IMR-90 (cell line): ENCODE data around the gene GUCD1. TPM values are rescaled to one million over a fixed set of nuclear protein-coding genes. Genes with fewer than 3 reads are reported as not detected.

ENCODE experiments used
- ATAC-seq: fragments of 200-7000 bp; cut with Tn5 transposase; 2 replicates; pipeline ENCODE4 v1.9.1; 2020; ENCODE audit warnings: low read depth, mild to moderate bottlenecking, moderate library complexity
- BruUV-seq: library from RNA; stranded (reverse); fragments of 400-500 nt; replicated peaks from 2 replicates; lab custom pipeline; 2021; lab: Mats Ljungman, UMichigan
- CTCF ChIA-PET: fragments of 300-600 bp; formaldehyde crosslinking; extraction: SDS; loops from one replicate; lab custom pipeline; 2021; ENCODE audit warnings: antibody characterized with exemption; lab: Yijun Ruan, JAX
- POLR2A ChIA-PET: fragments of 300-600 bp; sonication (Branson Sonifier 250); formaldehyde crosslinking; loops from one replicate; lab custom pipeline; 2022; ENCODE audit warnings: antibody characterized with exemption; ENCODE audit not compliant: unreplicated experiment; lab: Charles Lee
- DNase-seq: peaks from one replicate; pipeline ENCODE4 v3.0.0; 2013
- H2AFZ ChIP-seq: replicated peaks from 2 replicates; pipeline ENCODE3; 2013; ENCODE audit warnings: low read length, mild to moderate bottlenecking; ENCODE audit not compliant: poor library complexity
- H2AK5ac ChIP-seq: 2 replicates; pipeline ENCODE4 v1.6.1; 2013; ENCODE audit warnings: low read depth, low read length, inconsistent platforms
- H2AK9ac ChIP-seq: replicated peaks from 2 replicates; pipeline ENCODE3; 2013; ENCODE audit warnings: mild to moderate bottlenecking, low read depth, low read length, moderate library complexity; ENCODE audit not compliant: poor library complexity
- H2BK120ac ChIP-seq: 2 replicates; pipeline ENCODE4 v1.6.1; 2013; ENCODE audit warnings: low read depth, low read length, inconsistent platforms
- H2BK15ac ChIP-seq: 3 replicates; pipeline ENCODE4 v1.6.1; 2013; ENCODE audit warnings: low read depth, low read length, inconsistent platforms
- H2BK20ac ChIP-seq: 2 replicates; pipeline ENCODE4 v1.6.1; 2013; ENCODE audit warnings: low read depth, mild to moderate bottlenecking, inconsistent platforms, low read length, moderate library complexity
- H2BK5ac ChIP-seq: 2 replicates; pipeline ENCODE4 v1.6.1; 2013; ENCODE audit warnings: mild to moderate bottlenecking, low read depth, low read length, inconsistent platforms; ENCODE audit not compliant: poor library complexity, severe bottlenecking
- H3K14ac ChIP-seq: replicated peaks from 2 replicates; pipeline ENCODE4 v1.6.1; 2013; ENCODE audit warnings: low read depth, low read length, inconsistent platforms
- H3K18ac ChIP-seq: 2 replicates; pipeline ENCODE4 v1.6.1; 2013; ENCODE audit warnings: low read depth, low read length, control low read depth
- H3K23ac ChIP-seq: 2 replicates; pipeline ENCODE4 v1.6.1; 2013; ENCODE audit warnings: low read depth, low read length, inconsistent platforms
- H3K27ac ChIP-seq: 2 replicates; pipeline ENCODE4 v1.5.1; 2013; ENCODE audit warnings: mild to moderate bottlenecking, control low read depth, low read length; ENCODE audit not compliant: insufficient read depth
- H3K27me3 ChIP-seq: 2 replicates; pipeline ENCODE4 v1.6.1; 2013; ENCODE audit warnings: low read length; ENCODE audit not compliant: control insufficient read depth, insufficient read depth
- H3K36me3 ChIP-seq: 2 replicates; pipeline ENCODE4 v1.6.1; 2013; ENCODE audit warnings: low read length, mixed read lengths; ENCODE audit not compliant: control insufficient read depth, insufficient read depth
- H3K4ac ChIP-seq: 2 replicates; pipeline ENCODE4 v1.6.1; 2013; ENCODE audit warnings: low read depth, low read length, inconsistent platforms
- H3K4me1 ChIP-seq: 2 replicates; pipeline ENCODE4 v1.6.1; 2013; ENCODE audit warnings: low read length, mixed read lengths; ENCODE audit not compliant: control insufficient read depth, insufficient read depth
- H3K4me2 ChIP-seq: 2 replicates; pipeline ENCODE4 v1.6.1; 2013; ENCODE audit warnings: low read depth, mild to moderate bottlenecking, control low read depth, low read length, moderate library complexity
- H3K4me3 ChIP-seq: 2 replicates; pipeline ENCODE4 v1.5.1; 2013; ENCODE audit warnings: low read depth, mild to moderate bottlenecking, control low read depth, low read length, moderate library complexity; ENCODE audit not compliant: insufficient read depth
- H3K56ac ChIP-seq: 2 replicates; pipeline ENCODE4 v1.6.1; 2013; ENCODE audit warnings: low read length, inconsistent platforms; ENCODE audit not compliant: insufficient read depth; ENCODE audit errors: extremely low read depth
- H3K79me1 ChIP-seq, 2 experiments: 2 replicates each; pipeline ENCODE4 v1.6.1; 2013; ENCODE audit warnings: low read length in 2 of 2, inconsistent platforms in 1 of 2, low read depth in 1 of 2
- H3K9ac ChIP-seq: 2 replicates; pipeline ENCODE4 v1.6.1; 2013; ENCODE audit warnings: low read depth, low read length, control low read depth
- H3K9me1 ChIP-seq: 2 replicates; pipeline ENCODE4 v1.6.1; 2013; ENCODE audit warnings: low read length, inconsistent platforms; ENCODE audit not compliant: insufficient read depth
- H3K9me3 ChIP-seq: 2 replicates; pipeline ENCODE4 v1.6.1; 2013; ENCODE audit warnings: low read length; ENCODE audit not compliant: control insufficient read depth, insufficient read depth
- H4K20me1 ChIP-seq: 2 replicates; pipeline ENCODE4 v1.6.1; 2013; ENCODE audit warnings: low read length, inconsistent platforms; ENCODE audit not compliant: insufficient read depth
- H4K5ac ChIP-seq: 2 replicates; pipeline ENCODE4 v1.6.1; 2013; ENCODE audit warnings: mild to moderate bottlenecking, low read depth, low read length, control low read depth
- H4K8ac ChIP-seq, 2 experiments: 2 replicates each; pipeline ENCODE4 v1.6.1; 2013; ENCODE audit warnings: low read depth in 2 of 2, low read length in 2 of 2, control low read depth in 1 of 2, inconsistent platforms in 1 of 2
- H4K91ac ChIP-seq: 2 replicates; pipeline ENCODE4 v1.6.1; 2013; ENCODE audit warnings: low read depth, low read length, inconsistent platforms; ENCODE audit not compliant: insufficient read depth
- BHLHE40 ChIP-seq: fragments of 150-350 bp; IDR thresholded peaks from 2 replicates; pipeline ENCODE4 v1.6.1; 2016; ENCODE audit warnings: mild to moderate bottlenecking, low read depth, low read length
- CEBPB ChIP-seq: IDR thresholded peaks from 2 replicates; pipeline ENCODE4 v1.6.1; 2012; ENCODE audit warnings: low read depth, low read length, improper control_type of control experiment
- CHD1 ChIP-seq: IDR thresholded peaks from 2 replicates; pipeline ENCODE4 v1.6.1; 2012; ENCODE audit warnings: low read depth, low read length, improper control_type of control experiment
- FOS ChIP-seq: fragments of 150-350 bp; IDR thresholded peaks from 2 replicates; pipeline ENCODE4 v1.6.1; 2016; ENCODE audit warnings: low read depth, low read length
- MAFK ChIP-seq: IDR thresholded peaks from 2 replicates; pipeline ENCODE4 v1.6.1; 2012; ENCODE audit warnings: low read depth, low read length, improper control_type of control experiment
- MAZ ChIP-seq: IDR thresholded peaks from 2 replicates; pipeline ENCODE4 v1.6.1; 2012; ENCODE audit warnings: low read depth, mild to moderate bottlenecking, low read length, improper control_type of control experiment, moderate library complexity, borderline replicate concordance
- MXI1 ChIP-seq: IDR thresholded peaks from 2 replicates; pipeline ENCODE4 v1.6.1; 2012; ENCODE audit warnings: low read depth, mild to moderate bottlenecking, low read length, moderate library complexity, borderline replicate concordance
- NFE2L2 ChIP-seq: fragments of 150-350 bp; IDR thresholded peaks from 2 replicates; pipeline ENCODE4 v1.6.1; 2016; ENCODE audit warnings: low read depth, mild to moderate bottlenecking, low read length
- POLR2A ChIP-seq: IDR thresholded peaks from 2 replicates; pipeline ENCODE4 v1.6.1; 2012; ENCODE audit warnings: mild to moderate bottlenecking, low read depth, low read length
- RAD21 ChIP-seq: IDR thresholded peaks from 2 replicates; pipeline ENCODE4 v1.6.1; 2012; ENCODE audit warnings: low read length, improper control_type of control experiment
- RCOR1 ChIP-seq: IDR thresholded peaks from 2 replicates; pipeline ENCODE4 v1.6.1; 2012; ENCODE audit warnings: mild to moderate bottlenecking, low read length, improper control_type of control experiment; ENCODE audit not compliant: insufficient replicate concordance
- RFX5 ChIP-seq: IDR thresholded peaks from 2 replicates; pipeline ENCODE4 v1.8.0; 2012; ENCODE audit warnings: low read depth, mild to moderate bottlenecking, low read length, moderate library complexity
- SMC3 ChIP-seq: fragments of 150-350 bp; IDR thresholded peaks from 2 replicates; pipeline ENCODE4 v1.6.1; 2016; ENCODE audit warnings: low read depth, mild to moderate bottlenecking, antibody characterized with exemption, low read length, moderate library complexity
- WGBS, 2 experiments: methylation state at CpG; one replicate each; pipeline versions ENCODE4 v1.1.5 to v1.1.7; 2013; ENCODE audit warnings: missing lambda C conversion rate in 2 of 2; ENCODE audit not compliant: insufficient read length in 1 of 2; ENCODE audit errors: extremely low coverage in 2 of 2; 5-methylcytosine and 5-hydroxymethylcytosine counted together
- dilution Hi-C: fragments of 300-500 bp; cut with HindIII; formaldehyde crosslinking; loops from one replicate; pipeline ENCODE4 v1.14.3; 2018; ENCODE audit warnings: low sequenced_read_pairs; ENCODE audit not compliant: unreplicated experiment
- in situ Hi-C: fragments of 300-500 bp; cut with MboI; formaldehyde crosslinking; loops from 3 replicates; pipeline ENCODE4 v1.14.3; 2019; ENCODE audit warnings: low sequenced_read_pairs, inconsistent platforms, mixed read lengths
- intact Hi-C: fragments of 100-400 bp; cut with micrococcal nuclease; formaldehyde crosslinking; loops from 2 replicates; pipeline ENCODE4 v1.10.0; 2022
- polyA plus RNA-seq, 3 experiments: library from polyadenylated mRNA; depleted of rRNA; stranded (reverse); fragments of >200 nt; gene quantifications; 2 replicates each; pipeline ENCODE4 v1.2.3, GENCODE V29; 2012; ENCODE audit warnings: low replicate concordance in 1 of 3
- total RNA-seq: library from RNA; depleted of rRNA; stranded (reverse); fragments of >200 nt; gene quantifications from 2 replicates; pipeline ENCODE4 v1.2.3, GENCODE V29; 2012
- TF ChIP-seq, protein P1 (sequence below): conservative IDR thresholded peaks from 2 replicates; pipeline ENCODE4 v1.5.1; 2012; ENCODE audit warnings: mild to moderate bottlenecking, low read depth, low read length, improper control_type of control experiment
- TF ChIP-seq, protein P2 (sequence below): fragments of 150-350 bp; IDR thresholded peaks from 2 replicates; pipeline ENCODE4 v1.6.1; 2016; ENCODE audit warnings: low read depth, mild to moderate bottlenecking, low read length, moderate library complexity, borderline replicate concordance
- TF ChIP-seq, protein P3 (sequence below): fragments of 150-350 bp; IDR thresholded peaks from 2 replicates; pipeline ENCODE4 v1.6.1; 2017; ENCODE audit warnings: mild to moderate bottlenecking, antibody characterized with exemption, low read length, low read depth

Gene GUCD1
- total and polyA plus RNA-seq, 2 of the 4 experiments (the other 2 are of a cell fraction) = 97.6 to 143 TPM

DNA sequence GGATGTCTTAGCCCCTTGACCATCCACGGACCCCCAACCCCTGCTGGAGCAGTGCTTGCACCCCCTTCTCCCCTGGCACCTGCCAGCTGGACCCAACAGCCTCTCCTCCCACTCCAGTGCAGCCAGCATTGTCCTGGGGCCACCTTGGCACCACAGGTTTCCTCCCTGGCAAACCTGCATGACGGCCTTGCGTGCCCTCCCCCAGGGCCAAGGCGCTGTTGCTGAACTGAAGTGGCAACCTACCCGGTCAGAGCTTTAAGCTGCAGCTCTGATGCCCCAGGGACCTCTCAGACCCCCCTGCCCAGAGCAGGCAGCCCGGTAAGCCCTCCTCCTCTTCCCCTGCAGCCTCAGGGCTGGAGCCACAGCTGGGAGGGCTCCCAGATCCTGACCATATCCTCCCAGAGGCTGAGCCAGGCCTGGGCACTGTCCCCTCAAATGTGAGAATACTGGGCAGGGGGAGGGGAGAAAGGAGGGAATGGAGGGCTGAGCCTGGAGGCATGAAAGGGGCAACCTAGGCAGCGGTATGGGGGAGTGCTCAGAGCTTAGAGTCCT is 39.7 kb upstream of the GUCD1 start:
- Histone ChIP-seq H3K4me2 (no peak overlapping the region), H2AK5ac (no peak overlapping the region; the same call in 1 of the 2 replicates), H3K36me3 (no peaks in the 10 kb centered on the region; the same call in 1 of the 2 replicates), H3K27me3 (no peaks in the 10 kb centered on the region), H4K91ac (no peak overlapping the region), H4K8ac (no peak overlapping the region), H2AFZ (no peak overlapping the region), H3K56ac (no peak overlapping the region), H3K4me1 (no peaks in the 10 kb centered on the region), H2AK9ac (no peak overlapping the region), H4K5ac (no peak overlapping the region), H3K23ac (no peak overlapping the region), H3K9me1 (peaks cover 11% of the 10 kb centered on the region), H2BK120ac (no peak overlapping the region), H3K18ac (no peak overlapping the region), H3K79me1 (peaks cover 0 to 8% of the 10 kb centered on the region in 2 experiments; a peak in 2 of 4 replicates), H2BK20ac (no peak overlapping the region), H4K20me1 (no peaks in the 10 kb centered on the region), H3K9ac (no peak overlapping the region), H3K14ac (no peak overlapping the region), H3K4ac (no peak overlapping the region), H3K4me3 (no peak overlapping the region), H3K9me3 (no peaks in the 10 kb centered on the region), H2BK5ac (no peak overlapping the region), H3K27ac (no peak overlapping the region), H2BK15ac (no peak overlapping the region)
- TF ChIP-seq POLR2A = no peak
- no peak for TF ChIP-seq MAZ
- no peak for TF ChIP-seq RCOR1
- no peak for TF ChIP-seq SMC3
- TF ChIP-seq, protein P1, sequence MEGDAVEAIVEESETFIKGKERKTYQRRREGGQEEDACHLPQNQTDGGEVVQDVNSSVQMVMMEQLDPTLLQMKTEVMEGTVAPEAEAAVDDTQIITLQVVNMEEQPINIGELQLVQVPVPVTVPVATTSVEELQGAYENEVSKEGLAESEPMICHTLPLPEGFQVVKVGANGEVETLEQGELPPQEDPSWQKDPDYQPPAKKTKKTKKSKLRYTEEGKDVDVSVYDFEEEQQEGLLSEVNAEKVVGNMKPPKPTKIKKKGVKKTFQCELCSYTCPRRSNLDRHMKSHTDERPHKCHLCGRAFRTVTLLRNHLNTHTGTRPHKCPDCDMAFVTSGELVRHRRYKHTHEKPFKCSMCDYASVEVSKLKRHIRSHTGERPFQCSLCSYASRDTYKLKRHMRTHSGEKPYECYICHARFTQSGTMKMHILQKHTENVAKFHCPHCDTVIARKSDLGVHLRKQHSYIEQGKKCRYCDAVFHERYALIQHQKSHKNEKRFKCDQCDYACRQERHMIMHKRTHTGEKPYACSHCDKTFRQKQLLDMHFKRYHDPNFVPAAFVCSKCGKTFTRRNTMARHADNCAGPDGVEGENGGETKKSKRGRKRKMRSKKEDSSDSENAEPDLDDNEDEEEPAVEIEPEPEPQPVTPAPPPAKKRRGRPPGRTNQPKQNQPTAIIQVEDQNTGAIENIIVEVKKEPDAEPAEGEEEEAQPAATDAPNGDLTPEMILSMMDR = no peak
- TF ChIP-seq, protein P2, sequence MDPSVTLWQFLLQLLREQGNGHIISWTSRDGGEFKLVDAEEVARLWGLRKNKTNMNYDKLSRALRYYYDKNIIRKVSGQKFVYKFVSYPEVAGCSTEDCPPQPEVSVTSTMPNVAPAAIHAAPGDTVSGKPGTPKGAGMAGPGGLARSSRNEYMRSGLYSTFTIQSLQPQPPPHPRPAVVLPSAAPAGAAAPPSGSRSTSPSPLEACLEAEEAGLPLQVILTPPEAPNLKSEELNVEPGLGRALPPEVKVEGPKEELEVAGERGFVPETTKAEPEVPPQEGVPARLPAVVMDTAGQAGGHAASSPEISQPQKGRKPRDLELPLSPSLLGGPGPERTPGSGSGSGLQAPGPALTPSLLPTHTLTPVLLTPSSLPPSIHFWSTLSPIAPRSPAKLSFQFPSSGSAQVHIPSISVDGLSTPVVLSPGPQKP = no peak
- TF ChIP-seq NFE2L2 = no peak
- TF ChIP-seq MXI1 = no peak
- TF ChIP-seq RAD21 = no peak
- TF ChIP-seq RFX5 = no peak
- no peak for TF ChIP-seq CEBPB
- TF ChIP-seq MAFK = no peak
- TF ChIP-seq FOS = no peak
- no peak for TF ChIP-seq CHD1
- TF ChIP-seq BHLHE40 = no peak
- TF ChIP-seq, protein P3, sequence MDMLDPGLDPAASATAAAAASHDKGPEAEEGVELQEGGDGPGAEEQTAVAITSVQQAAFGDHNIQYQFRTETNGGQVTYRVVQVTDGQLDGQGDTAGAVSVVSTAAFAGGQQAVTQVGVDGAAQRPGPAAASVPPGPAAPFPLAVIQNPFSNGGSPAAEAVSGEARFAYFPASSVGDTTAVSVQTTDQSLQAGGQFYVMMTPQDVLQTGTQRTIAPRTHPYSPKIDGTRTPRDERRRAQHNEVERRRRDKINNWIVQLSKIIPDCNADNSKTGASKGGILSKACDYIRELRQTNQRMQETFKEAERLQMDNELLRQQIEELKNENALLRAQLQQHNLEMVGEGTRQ = no peak
- CTCF ChIA-PET = no interaction called here
- DNase-seq (no peak), ATAC-seq (no peak)
- no TSS peak for BruUV-seq
- dilution Hi-C loops (no loop called here), in situ Hi-C loops (no loop called here), intact Hi-C loops (no loop called here)
- POLR2A ChIA-PET = no interaction called here
- WGBS, 2 experiments = 92% methylated on average over 3 of the region's 7 CpGs; no CpG with 5 or more reads in 1 of the 2 experiments
